SK-N-SH (cell line): ENCODE data around the gene PHC3. TPM values are rescaled to one million over a fixed set of nuclear protein-coding genes. Genes with fewer than 3 reads are reported as not detected.

ENCODE experiments used
- CTCF ChIA-PET: fragments of 300-600, 350-600 bp; formaldehyde crosslinking; extraction: SDS; loops from one replicate; lab custom pipeline; 2021; lab: Yijun Ruan, JAX
- POLR2A ChIA-PET: fragments of 350-600 bp; sonication (Branson Sonifier 250); formaldehyde crosslinking; extraction: SDS; loops from one replicate; lab custom pipeline; 2020; ENCODE audit warnings: antibody characterized with exemption, inconsistent platforms; lab: Yijun Ruan, JAX
- DNase-seq: peaks from one replicate; pipeline ENCODE4 v3.0.0; 2012
- H2AFZ ChIP-seq: fragments of 200-600 bp; sonication (generic); 2 replicates; pipeline ENCODE4 v1.8.1; 2016; ENCODE audit warnings: antibody characterized with exemption, mild to moderate bottlenecking, low read depth
- H3F3A ChIP-seq: fragments of 200-600 bp; sonication (generic); replicated peaks from 2 replicates; pipeline ENCODE3; 2016; ENCODE audit warnings: antibody characterized with exemption, mild to moderate bottlenecking; ENCODE audit not compliant: insufficient read depth
- H3K27ac ChIP-seq, 2 experiments: fragments of 200-500 bp in 1 of 2; fragments of 200-600 bp in 1 of 2; sonication (Bioruptor generic) in 1 of 2; sonication (generic), shearing (Covaris generic) in 1 of 2; 2 replicates each; pipeline versions ENCODE4 v1.5.1 to v1.6.1; 2014 to 2016; ENCODE audit warnings: low read depth in 2 of 2, inconsistent platforms in 1 of 2, low read length in 1 of 2, mild to moderate bottlenecking in 1 of 2, mixed read lengths in 1 of 2
- H3K27me3 ChIP-seq: fragments of 200-600 bp; sonication (generic), shearing (Covaris generic); 2 replicates; pipeline ENCODE4 v1.6.1; 2016; ENCODE audit warnings: mixed run types; ENCODE audit not compliant: insufficient read depth
- H3K36me3 ChIP-seq, 2 experiments: fragments of 200-500 bp in 1 of 2; fragments of 200-600 bp in 1 of 2; sonication (Bioruptor generic) in 1 of 2; sonication (generic) in 1 of 2; replicated peaks in 1 of 2; 2 replicates each; pipeline versions ENCODE3 to v1.5.1; 2014 to 2016; ENCODE audit warnings: low read length in 1 of 2, mild to moderate bottlenecking in 1 of 2; ENCODE audit not compliant: insufficient read depth in 2 of 2, control insufficient read depth in 1 of 2
- H3K4me1 ChIP-seq, 2 experiments: fragments of 200-500 bp in 1 of 2; fragments of 200-600 bp in 1 of 2; sonication (Bioruptor generic) in 1 of 2; sonication (generic), shearing (Covaris generic) in 1 of 2; 2 replicates each; pipeline versions ENCODE4 v1.5.1 to v1.6.1; 2014 to 2016; ENCODE audit warnings: low read depth in 1 of 2, low read length in 1 of 2, mixed run types in 1 of 2; ENCODE audit not compliant: insufficient read depth in 2 of 2, control insufficient read depth in 1 of 2
- H3K4me2 ChIP-seq: fragments of 200-600 bp; sonication (generic), shearing (Covaris generic); 2 replicates; pipeline ENCODE4 v1.6.1; 2017; ENCODE audit warnings: mixed run types
- H3K4me3 ChIP-seq, 2 experiments: fragments of 200-500 bp in 1 of 2; fragments of 200-600 bp in 1 of 2; sonication (Bioruptor generic) in 1 of 2; sonication (generic), shearing (Covaris generic) in 1 of 2; 2 replicates each; pipeline versions ENCODE4 v1.5.1 to v1.8.1; 2014 to 2016; ENCODE audit warnings: low read depth in 2 of 2, inconsistent platforms in 1 of 2, low read length in 1 of 2, mild to moderate bottlenecking in 1 of 2, mixed read lengths in 1 of 2, moderate library complexity in 1 of 2
- H3K79me2 ChIP-seq: fragments of 200-600 bp; sonication (generic); 2 replicates; pipeline ENCODE4 v1.8.1; 2017; ENCODE audit warnings: mild to moderate bottlenecking; ENCODE audit not compliant: insufficient read depth
- H3K9ac ChIP-seq: fragments of 200-600 bp; sonication (generic); 2 replicates; pipeline ENCODE4 v1.6.1; 2017; ENCODE audit warnings: mixed run types
- H3K9me2 ChIP-seq: fragments of 200-600 bp; sonication (generic); 2 replicates; pipeline ENCODE4 v1.6.1; 2017; ENCODE audit warnings: mixed run types
- H3K9me3 ChIP-seq: fragments of 200-600 bp; sonication (generic); 2 replicates; pipeline ENCODE4 v1.6.1; 2017; ENCODE audit warnings: mixed run types, mild to moderate bottlenecking, moderate library complexity
- H4K20me1 ChIP-seq: fragments of 200-600 bp; sonication (generic); 2 replicates; pipeline ENCODE4 v1.6.1; 2017; ENCODE audit warnings: mild to moderate bottlenecking, mixed run types; ENCODE audit not compliant: insufficient read depth
- CHD2 ChIP-seq: fragments of 150-350 bp; IDR thresholded peaks from 2 replicates; pipeline ENCODE4 v1.6.1; 2018; ENCODE audit warnings: low read length; ENCODE audit not compliant: partially characterized antibody
- EP300 ChIP-seq, 2 experiments: IDR thresholded peaks; 2 replicates each; pipeline versions ENCODE4 v1.4.0 to v1.6.1; 2012; ENCODE audit warnings: borderline replicate concordance in 1 of 2, low read depth in 1 of 2, low read length in 1 of 2
- FOXJ3 ChIP-seq: sonication (generic); formaldehyde crosslinking; IDR thresholded peaks from 2 replicates; pipeline ENCODE4 v1.5.1; 2020; ENCODE audit warnings: mild to moderate bottlenecking, missing genetic modification reagents
- FOXM1 ChIP-seq: IDR thresholded peaks from 2 replicates; pipeline ENCODE4 v1.4.0; 2012; ENCODE audit warnings: low read depth, mild to moderate bottlenecking
- JUND ChIP-seq: IDR thresholded peaks from 2 replicates; pipeline ENCODE4 v1.4.0; 2012
- MEF2A ChIP-seq: IDR thresholded peaks from 2 replicates; pipeline ENCODE4 v1.4.0; 2012; ENCODE audit warnings: low read depth, borderline replicate concordance
- MXI1 ChIP-seq: IDR thresholded peaks from 2 replicates; pipeline ENCODE4 v1.6.1; 2012; ENCODE audit warnings: mild to moderate bottlenecking, low read depth, low read length, improper control_type of control experiment
- NFIC ChIP-seq: IDR thresholded peaks from 2 replicates; pipeline ENCODE4 v1.4.0; 2012; ENCODE audit warnings: borderline replicate concordance
- RFX5 ChIP-seq: IDR thresholded peaks from 2 replicates; pipeline ENCODE4 v1.6.1; 2012; ENCODE audit warnings: mild to moderate bottlenecking, improper control_type of control experiment, low read length
- RXRA ChIP-seq: IDR thresholded peaks from 2 replicates; pipeline ENCODE4 v1.4.0; 2012; ENCODE audit warnings: low read depth, mild to moderate bottlenecking, borderline replicate concordance
- SMC3 ChIP-seq: IDR thresholded peaks from 2 replicates; pipeline ENCODE4 v1.6.1; 2012; ENCODE audit warnings: low read depth, low read length, improper control_type of control experiment
- TAF1 ChIP-seq: IDR thresholded peaks from 2 replicates; pipeline ENCODE4 v1.6.1; 2012; ENCODE audit warnings: low read depth, mild to moderate bottlenecking, low read length, moderate library complexity, borderline replicate concordance
- TCF12 ChIP-seq: IDR thresholded peaks from 2 replicates; pipeline ENCODE4 v1.4.0; 2012
- YY1 ChIP-seq: IDR thresholded peaks from 2 replicates; pipeline ENCODE4 v1.4.0; 2012; ENCODE audit warnings: low read depth, mild to moderate bottlenecking
- WGBS: methylation state at CpG from one replicate; pipeline ENCODE4 v1.1.6; 2017; ENCODE audit warnings: low lambda C conversion rate; 5-methylcytosine and 5-hydroxymethylcytosine counted together
- polyA plus RNA-seq, 3 experiments: library from polyadenylated mRNA; depleted of rRNA; stranded (reverse); fragments of >200 nt; gene quantifications; 2 replicates each; pipeline ENCODE4 v1.2.3, GENCODE V29; 2012
- TF ChIP-seq, protein P1 (sequence below): fragments of 150-350 bp; IDR thresholded peaks from 2 replicates; pipeline ENCODE4 v1.6.1; 2016; ENCODE audit warnings: mild to moderate bottlenecking, low read depth, low read length
- TF ChIP-seq, protein P2 (sequence below): IDR thresholded peaks from 2 replicates; pipeline ENCODE4; 2012
- TF ChIP-seq, protein P3 (sequence below): IDR thresholded peaks from 2 replicates; pipeline ENCODE4 v1.6.1; 2012; ENCODE audit warnings: mild to moderate bottlenecking, low read depth, low read length, moderate library complexity
- TF ChIP-seq, protein P4 (sequence below): IDR thresholded peaks from 2 replicates; pipeline ENCODE4 v1.4.0; 2012; ENCODE audit warnings: low read depth

Gene PHC3
- polyA plus RNA-seq, 1 of the 3 experiments (the other 2 are of a cell fraction), result 9.2 TPM

DNA sequence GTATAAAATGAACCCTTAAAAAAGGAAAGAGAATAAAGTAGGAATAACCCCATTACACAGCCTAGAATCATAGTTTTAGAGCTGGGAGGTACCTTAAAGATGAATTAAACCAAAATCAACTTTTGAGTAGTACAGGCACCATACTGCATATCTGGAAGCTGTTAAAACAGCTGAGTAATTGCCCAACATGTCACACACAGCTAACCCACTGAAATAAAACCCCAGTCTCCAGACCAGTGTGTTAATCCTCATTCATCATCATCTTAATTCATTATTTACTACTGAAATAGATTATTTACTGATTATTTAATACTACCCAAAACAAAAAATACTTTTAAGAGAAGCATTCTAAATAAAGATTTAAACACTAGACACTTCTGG is 90.9 kb downstream of the PHC3 start:
- no peak for DNase-seq
- no peak overlapping the region for H3K9ac ChIP-seq

DNA sequence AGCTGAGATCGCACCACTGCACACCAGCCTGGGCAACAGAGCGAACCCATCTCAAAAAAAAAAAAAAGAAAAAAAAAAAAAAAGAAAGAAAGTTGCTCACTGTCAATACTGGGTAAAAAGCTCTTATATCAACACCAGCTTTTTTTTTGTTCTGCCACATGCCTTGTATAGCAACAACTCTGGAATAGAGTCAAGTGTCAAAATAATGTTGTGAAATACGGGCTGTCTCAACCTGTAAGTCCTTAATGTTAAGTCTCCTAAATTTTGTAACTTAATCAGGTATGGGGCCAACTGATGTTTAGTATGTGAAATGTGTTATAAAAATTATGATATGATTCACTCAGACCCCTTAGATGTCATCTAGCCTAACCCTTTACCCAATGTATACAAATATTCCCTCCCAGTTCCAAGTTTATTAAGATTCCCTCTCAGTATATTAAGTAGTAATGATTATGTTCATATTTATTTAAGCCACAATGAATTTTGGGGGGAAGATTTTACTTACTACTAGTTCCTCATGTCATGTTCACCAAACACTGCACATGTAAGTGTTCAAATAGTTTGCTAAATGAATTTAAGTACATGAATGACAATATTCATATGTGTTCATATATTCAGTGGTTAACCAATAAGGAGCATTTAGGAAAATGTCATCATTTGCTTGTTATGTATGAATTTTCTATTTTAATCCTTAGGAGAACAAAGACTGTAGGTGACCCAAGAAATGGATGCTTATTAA is 91.5 kb downstream of the PHC3 start:
- no peak for DNase-seq
- H3K4me1 ChIP-seq, result no peaks in the 10 kb centered on the region
- no peak overlapping the region for H3K4me2 ChIP-seq
- H3F3A ChIP-seq, result peaks cover 5% of the 10 kb centered on the region
- no peaks in the 10 kb centered on the region for H3K9me2 ChIP-seq
- no peaks in the 10 kb centered on the region for H3K9me3 ChIP-seq
- H4K20me1 ChIP-seq, result no peaks in the 10 kb centered on the region
- no peak overlapping the region for H3K4me3 ChIP-seq
- CTCF ChIA-PET, result interaction anchor here (0.7 kb wide), 1 partner anchor 12 kb away, joined by 3 read pairs; no protein-coding TSS in a partner anchor
- WGBS, result 97% methylated on average over 3 of the region's 3 CpGs
- H3K27ac ChIP-seq, result no peak overlapping the region
- no peaks in the 10 kb centered on the region for H3K79me2 ChIP-seq
- H3K36me3 ChIP-seq, result peaks cover 65 to 68% of the 10 kb centered on the region in 2 experiments
- POLR2A ChIA-PET, result no interaction called here
- H3K9ac ChIP-seq, result no peak overlapping the region
- H2AFZ ChIP-seq, result no peak overlapping the region
- H3K27me3 ChIP-seq, result no peaks in the 10 kb centered on the region
- TF ChIP-seq FOXM1 (no peak), TAF1 (no peak), YY1 (no peak), RXRA (no peak), RFX5 (no peak), TCF12 (no peak), NFIC (no peak), EP300 (IDR thresholded peaks at IDR 0.05; ENCODE audit: borderline replicate concordance in 1 of 2, low read depth in 1 of 2, low read length in 1 of 2) (no peak), CHD2 (no peak), JUND (no peak), FOXJ3 (CRISPR knock-in tag) (no peak), MEF2A (no peak)
- TF ChIP-seq, protein P1, sequence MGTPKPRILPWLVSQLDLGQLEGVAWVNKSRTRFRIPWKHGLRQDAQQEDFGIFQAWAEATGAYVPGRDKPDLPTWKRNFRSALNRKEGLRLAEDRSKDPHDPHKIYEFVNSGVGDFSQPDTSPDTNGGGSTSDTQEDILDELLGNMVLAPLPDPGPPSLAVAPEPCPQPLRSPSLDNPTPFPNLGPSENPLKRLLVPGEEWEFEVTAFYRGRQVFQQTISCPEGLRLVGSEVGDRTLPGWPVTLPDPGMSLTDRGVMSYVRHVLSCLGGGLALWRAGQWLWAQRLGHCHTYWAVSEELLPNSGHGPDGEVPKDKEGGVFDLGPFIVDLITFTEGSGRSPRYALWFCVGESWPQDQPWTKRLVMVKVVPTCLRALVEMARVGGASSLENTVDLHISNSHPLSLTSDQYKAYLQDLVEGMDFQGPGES, result no peak

More for the DNA sequence above, 90.9 kb downstream of the PHC3 start:
- TF ChIP-seq YY1 (no peak), JUND (no peak), MXI1 (no peak), TCF12 (no peak), RFX5 (no peak), SMC3 (no peak), FOXM1 (no peak)
- TF ChIP-seq, protein P2, sequence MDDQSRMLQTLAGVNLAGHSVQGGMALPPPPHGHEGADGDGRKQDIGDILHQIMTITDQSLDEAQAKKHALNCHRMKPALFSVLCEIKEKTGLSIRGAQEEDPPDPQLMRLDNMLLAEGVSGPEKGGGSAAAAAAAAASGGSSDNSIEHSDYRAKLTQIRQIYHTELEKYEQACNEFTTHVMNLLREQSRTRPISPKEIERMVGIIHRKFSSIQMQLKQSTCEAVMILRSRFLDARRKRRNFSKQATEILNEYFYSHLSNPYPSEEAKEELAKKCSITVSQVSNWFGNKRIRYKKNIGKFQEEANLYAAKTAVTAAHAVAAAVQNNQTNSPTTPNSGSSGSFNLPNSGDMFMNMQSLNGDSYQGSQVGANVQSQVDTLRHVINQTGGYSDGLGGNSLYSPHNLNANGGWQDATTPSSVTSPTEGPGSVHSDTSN, result no peak
- TF ChIP-seq, protein P3, sequence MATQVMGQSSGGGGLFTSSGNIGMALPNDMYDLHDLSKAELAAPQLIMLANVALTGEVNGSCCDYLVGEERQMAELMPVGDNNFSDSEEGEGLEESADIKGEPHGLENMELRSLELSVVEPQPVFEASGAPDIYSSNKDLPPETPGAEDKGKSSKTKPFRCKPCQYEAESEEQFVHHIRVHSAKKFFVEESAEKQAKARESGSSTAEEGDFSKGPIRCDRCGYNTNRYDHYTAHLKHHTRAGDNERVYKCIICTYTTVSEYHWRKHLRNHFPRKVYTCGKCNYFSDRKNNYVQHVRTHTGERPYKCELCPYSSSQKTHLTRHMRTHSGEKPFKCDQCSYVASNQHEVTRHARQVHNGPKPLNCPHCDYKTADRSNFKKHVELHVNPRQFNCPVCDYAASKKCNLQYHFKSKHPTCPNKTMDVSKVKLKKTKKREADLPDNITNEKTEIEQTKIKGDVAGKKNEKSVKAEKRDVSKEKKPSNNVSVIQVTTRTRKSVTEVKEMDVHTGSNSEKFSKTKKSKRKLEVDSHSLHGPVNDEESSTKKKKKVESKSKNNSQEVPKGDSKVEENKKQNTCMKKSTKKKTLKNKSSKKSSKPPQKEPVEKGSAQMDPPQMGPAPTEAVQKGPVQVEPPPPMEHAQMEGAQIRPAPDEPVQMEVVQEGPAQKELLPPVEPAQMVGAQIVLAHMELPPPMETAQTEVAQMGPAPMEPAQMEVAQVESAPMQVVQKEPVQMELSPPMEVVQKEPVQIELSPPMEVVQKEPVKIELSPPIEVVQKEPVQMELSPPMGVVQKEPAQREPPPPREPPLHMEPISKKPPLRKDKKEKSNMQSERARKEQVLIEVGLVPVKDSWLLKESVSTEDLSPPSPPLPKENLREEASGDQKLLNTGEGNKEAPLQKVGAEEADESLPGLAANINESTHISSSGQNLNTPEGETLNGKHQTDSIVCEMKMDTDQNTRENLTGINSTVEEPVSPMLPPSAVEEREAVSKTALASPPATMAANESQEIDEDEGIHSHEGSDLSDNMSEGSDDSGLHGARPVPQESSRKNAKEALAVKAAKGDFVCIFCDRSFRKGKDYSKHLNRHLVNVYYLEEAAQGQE, result no peak
- TF ChIP-seq, protein P4, sequence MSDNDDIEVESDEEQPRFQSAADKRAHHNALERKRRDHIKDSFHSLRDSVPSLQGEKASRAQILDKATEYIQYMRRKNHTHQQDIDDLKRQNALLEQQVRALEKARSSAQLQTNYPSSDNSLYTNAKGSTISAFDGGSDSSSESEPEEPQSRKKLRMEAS, result no peak
- Histone ChIP-seq H2AFZ (no peak overlapping the region), H3K36me3 (peaks cover 65 to 68% of the 10 kb centered on the region in 2 experiments), H3K9me2 (no peaks in the 10 kb centered on the region), H3K27me3 (no peaks in the 10 kb centered on the region), H3K79me2 (no peaks in the 10 kb centered on the region), H3K27ac (no peak overlapping the region), H3F3A (peaks cover 3% of the 10 kb centered on the region), H3K4me1 (no peaks in the 10 kb centered on the region), H3K4me2 (no peak overlapping the region), H3K4me3 (no peak overlapping the region), H4K20me1 (no peaks in the 10 kb centered on the region), H3K9me3 (no peaks in the 10 kb centered on the region)
- ChIA-PET CTCF (interaction anchor here (0.6 kb wide), 1 partner anchor 53 kb away, joined by 4 read pairs; the partner anchor contains the start of gene GPR160), POLR2A (no interaction called here)
